ENCODE results near the gene UGT2B11. TPM values are rescaled to one million over a fixed set of nuclear protein-coding genes. Genes with fewer than 3 reads are reported as not detected.
"Not testable (repeated sequence)": the region's sequence is repeated elsewhere in the genome, so short reads cannot be mapped to it uniquely, and the experiment has no call there.

The UGT2B11 gene
- total RNA-seq: not detected in 2 replicates
- not detected in 2 replicates for polyA plus RNA-seq
- polyA plus RNA-seq (2011; cell fraction: cytosol; rRNA removed): not detected in 2 replicates
- not detected in 2 replicates for polyA plus RNA-seq (2011; cell fraction: nucleus; rRNA removed)
- not detected in 2 replicates for polyA plus RNA-seq (2012)
- not detected in 2 replicates for polyA minus RNA-seq
- polyA minus RNA-seq (2011; cell fraction: cytosol; rRNA and poly(A)+ RNA removed): not detected
- polyA minus RNA-seq (2011; cell fraction: nucleus; rRNA and poly(A)+ RNA removed): not detected in 2 replicates
- Bru-seq, nascent RNA: not detected
- BruChase-seq, experiment 1, labeled RNA remaining after a 6-hour chase: not detected
- BruChase-seq, experiment 2, labeled RNA remaining after a 2-hour chase: not detected
- long read RNA-seq: 0 reads

GRCh38 chr4:69214716-69215115 lies at the start of gene UGT2B11:
UGT2B11 (minus strand) TSS chr4:69214748; CDS start chr4:69214722, 26 bp downstream.
- H3K27ac ChIP-seq (ENCODE audit: insufficient read depth, low read depth, low read length): no peak within 1 kb of the TSS
- ChIA-PET CTCF (no interaction called here), POLR2A (no interaction called here)
- DNase-seq (ENCODE audit: low read depth, low spot score) (no peak), FAIRE-seq (no peak)
- no peak within 1 kb of the TSS for H2AFZ ChIP-seq (ENCODE audit: low read depth, low read length)
- H3K36me3 ChIP-seq (ENCODE audit: control insufficient read depth in 2 of 2, extremely low read depth in 1 of 2, insufficient read depth in 2 of 2, low read length in 2 of 2): no peaks in the 10 kb centered on the region
- H4K20me1 ChIP-seq (replicated peaks; ENCODE audit: control insufficient read depth, extremely low read depth, insufficient read depth, low read length): no peaks in the 10 kb centered on the region
- H3K79me2 ChIP-seq (ENCODE audit: control insufficient read depth, insufficient read depth, low read length): no peaks in the 10 kb centered on the region
- no peak within 1 kb of the TSS for H3K4me2 ChIP-seq (ENCODE audit: insufficient read depth, low read length)
- no peaks in the 10 kb centered on the region for H3K9me1 ChIP-seq (replicated peaks; ENCODE audit: control insufficient read depth, extremely low read depth, insufficient read depth, low read length)
- no peaks in the 10 kb centered on the region for H3K4me1 ChIP-seq (ENCODE audit: control insufficient read depth, extremely low read depth, insufficient read depth, low read length)
- H3K9ac ChIP-seq (replicated peaks; ENCODE audit: extremely low read depth, insufficient read depth, low read length): no peak within 1 kb of the TSS
- intact Hi-C loops (cut with micrococcal nuclease): no loop called here
- dilution Hi-C loops (cut with MboI; ENCODE audit: extremely low pct_ligation_motif_present, low sequenced_read_pairs): no loop called here
- H3K27me3 ChIP-seq (ENCODE audit: control insufficient read depth in 2 of 2, insufficient read depth in 2 of 2, low read length in 2 of 2): no peaks in the 10 kb centered on the region
- no peaks in the 10 kb centered on the region for H3K9me3 ChIP-seq (replicated peaks; ENCODE audit: control insufficient read depth, insufficient read depth, low read length)
- TF ChIP-seq POLR2A (IDR thresholded peaks at IDR 0.05; ENCODE audit: low read depth, low read length): no peak
- no peak for TF ChIP-seq EZH2 (IDR thresholded peaks at IDR 0.05; ENCODE audit: borderline replicate concordance, low read depth, low read length, severe bottlenecking)
- no peak for TF ChIP-seq MAX (IDR thresholded peaks at IDR 0.05; ENCODE audit: insufficient read depth, insufficient read length)
- TF ChIP-seq FOS (IDR thresholded peaks at IDR 0.05; ENCODE audit: borderline replicate concordance, insufficient read depth, low read length): no peak
- TF ChIP-seq GATA2 (IDR thresholded peaks at IDR 0.05; ENCODE audit: insufficient read depth, insufficient read length, low read depth, low read length): no peak
- TF ChIP-seq POLR2AphosphoS5 (IDR thresholded peaks at IDR 0.05; ENCODE audit: insufficient read depth, low read depth, low read length): no peak
- TF ChIP-seq MYC (IDR thresholded peaks at IDR 0.05; ENCODE audit: low read depth, low read length): no peak
- TF ChIP-seq CTCF (IDR thresholded peaks at IDR 0.05; ENCODE audit: extremely low read depth in 1 of 2, insufficient read depth in 1 of 2, low read depth in 1 of 2, low read length in 2 of 2): no peak
- TF ChIP-seq JUN (IDR thresholded peaks at IDR 0.05; ENCODE audit: borderline replicate concordance, insufficient read depth, insufficient read length, low read depth): no peak
- no TSS peak for BruUV-seq (replicated peaks)
- H3K4me3 ChIP-seq (replicated peaks in 1 of 3; ENCODE audit: insufficient read depth in 1 of 3, low read depth in 1 of 3, low read length in 3 of 3): no peak within 1 kb of the TSS

DNA sequence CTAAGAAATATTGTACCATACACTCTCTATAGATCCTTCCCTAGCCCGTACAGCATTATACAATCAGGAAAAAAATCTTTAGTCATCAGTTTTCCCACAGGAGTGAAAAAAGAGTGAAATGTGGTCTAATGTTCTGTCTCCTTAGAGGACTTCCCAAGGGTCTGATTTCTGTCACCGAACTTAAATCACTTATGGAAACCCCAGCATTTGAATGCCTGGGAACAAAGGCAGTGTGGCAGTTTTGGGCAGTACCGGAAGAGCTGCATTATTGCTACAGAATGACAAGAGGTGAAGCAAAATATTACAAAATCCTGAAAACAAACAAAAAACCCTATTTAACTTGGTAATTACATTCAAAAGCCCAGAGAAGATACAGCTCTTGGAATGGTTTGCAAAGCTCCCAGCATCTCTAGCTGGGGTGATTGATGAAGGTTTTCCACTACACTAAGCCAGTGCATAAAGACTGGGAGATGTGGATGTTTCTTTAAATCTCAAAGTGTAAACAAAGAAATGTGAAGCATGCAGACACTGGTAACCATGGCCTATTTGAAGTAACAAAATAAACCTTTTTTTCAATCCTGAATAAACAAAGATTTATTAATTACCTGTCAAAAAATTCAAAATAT lies 38.7 kb upstream of the UGT2B11 start:
- H4K20me1 ChIP-seq (replicated peaks; ENCODE audit: control insufficient read depth, extremely low read depth, insufficient read depth, low read length); dilution Hi-C loops (cut with MboI; ENCODE audit: extremely low pct_ligation_motif_present, low sequenced_read_pairs); POLR2A ChIA-PET; BruUV-seq (replicated peaks); H3K4me2 ChIP-seq (ENCODE audit: insufficient read depth, low read length); H3K36me3 ChIP-seq (ENCODE audit: control insufficient read depth in 2 of 2, extremely low read depth in 1 of 2, insufficient read depth in 2 of 2, low read length in 2 of 2); H3K79me2 ChIP-seq (ENCODE audit: control insufficient read depth, insufficient read depth, low read length); H3K4me3 ChIP-seq (replicated peaks in 1 of 3; ENCODE audit: insufficient read depth in 1 of 3, low read depth in 1 of 3, low read length in 3 of 3); CTCF ChIA-PET; intact Hi-C loops (cut with micrococcal nuclease); H2AFZ ChIP-seq (ENCODE audit: low read depth, low read length); FAIRE-seq; DNase-seq (ENCODE audit: low read depth, low spot score); H3K4me1 ChIP-seq (ENCODE audit: control insufficient read depth, extremely low read depth, insufficient read depth, low read length); H3K27ac ChIP-seq (ENCODE audit: insufficient read depth, low read depth, low read length); H3K9me3 ChIP-seq (replicated peaks; ENCODE audit: control insufficient read depth, insufficient read depth, low read length); H3K9ac ChIP-seq (replicated peaks; ENCODE audit: extremely low read depth, insufficient read depth, low read length); H3K27me3 ChIP-seq (ENCODE audit: control insufficient read depth in 2 of 2, insufficient read depth in 2 of 2, low read length in 2 of 2); H3K9me1 ChIP-seq (replicated peaks; ENCODE audit: control insufficient read depth, extremely low read depth, insufficient read depth, low read length): not testable (repeated sequence)

All from endothelial cell of umbilical vein (primary cell).